NCI-H226 (cell line): Measurements from ENCODE around the gene DIO3.

Experiments
- DNase-seq: peaks from one replicate; pipeline ENCODE4 v3.0.0-alpha.2; 2015

The DIO3 gene

DNA sequence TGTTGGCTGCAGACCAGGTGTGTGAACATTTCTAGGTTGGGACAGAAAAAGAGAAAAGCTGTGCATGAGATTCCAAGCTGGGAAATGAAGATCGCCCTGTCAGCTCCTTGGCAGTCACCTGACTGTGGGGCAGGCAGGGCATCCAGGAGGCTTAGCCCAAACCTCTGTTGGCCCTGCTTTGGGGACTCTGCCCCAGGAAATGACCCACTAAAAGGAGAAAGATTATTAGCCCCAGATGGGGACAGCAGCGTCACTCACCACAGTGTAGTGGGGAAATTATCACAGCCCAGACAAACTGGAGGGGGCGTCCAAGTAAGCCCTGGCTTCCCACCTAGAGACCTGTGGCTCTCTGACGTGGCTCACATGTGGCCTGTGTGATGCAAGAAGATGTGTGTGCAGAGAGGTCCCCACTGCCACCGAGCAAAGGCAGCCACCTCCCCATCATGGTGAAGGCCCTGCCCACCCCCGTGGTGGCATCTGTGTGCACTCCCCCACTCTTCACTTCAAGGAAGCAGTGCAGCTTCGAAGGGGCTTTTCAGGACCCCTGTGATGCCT, 39.1 kb downstream of the DIO3 start:
- no peak for DNase-seq

DNA sequence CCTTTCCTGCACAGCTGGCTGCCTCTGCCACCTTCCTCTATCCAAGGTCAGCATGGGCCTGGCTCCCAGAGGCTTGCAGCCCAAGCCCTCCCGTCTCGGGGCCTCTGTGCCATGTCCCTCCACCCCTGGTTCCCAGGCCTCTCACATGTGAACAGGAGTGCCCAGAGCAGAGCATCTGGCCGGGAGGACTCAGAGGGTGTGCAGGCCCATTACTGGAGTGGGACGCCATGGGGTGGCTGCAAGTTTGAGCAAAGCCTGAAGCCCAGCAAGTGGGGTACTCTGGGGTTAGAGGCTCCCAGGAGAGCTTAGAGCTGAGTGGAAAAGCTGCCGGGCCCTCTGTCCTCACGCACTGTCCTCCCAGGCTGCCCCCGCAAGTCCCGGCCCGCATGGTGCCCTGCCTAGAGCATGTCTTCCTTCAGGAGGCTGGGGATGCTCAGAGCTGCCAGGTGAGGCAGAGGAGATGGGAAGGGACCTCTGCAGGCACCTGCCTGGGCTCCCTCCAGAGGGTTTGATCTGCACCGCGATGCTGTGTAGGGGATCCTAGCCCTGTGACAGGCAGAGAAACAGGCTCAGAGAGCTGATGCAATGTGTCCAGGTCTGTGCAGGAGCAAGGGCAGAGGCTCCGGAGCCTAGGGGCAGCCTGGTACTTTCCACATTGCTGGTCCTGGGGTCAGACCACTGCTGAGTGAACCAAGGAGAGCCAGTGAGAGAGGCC, 39.8 kb downstream of the DIO3 start:
- DNase-seq, result no peak

DNA sequence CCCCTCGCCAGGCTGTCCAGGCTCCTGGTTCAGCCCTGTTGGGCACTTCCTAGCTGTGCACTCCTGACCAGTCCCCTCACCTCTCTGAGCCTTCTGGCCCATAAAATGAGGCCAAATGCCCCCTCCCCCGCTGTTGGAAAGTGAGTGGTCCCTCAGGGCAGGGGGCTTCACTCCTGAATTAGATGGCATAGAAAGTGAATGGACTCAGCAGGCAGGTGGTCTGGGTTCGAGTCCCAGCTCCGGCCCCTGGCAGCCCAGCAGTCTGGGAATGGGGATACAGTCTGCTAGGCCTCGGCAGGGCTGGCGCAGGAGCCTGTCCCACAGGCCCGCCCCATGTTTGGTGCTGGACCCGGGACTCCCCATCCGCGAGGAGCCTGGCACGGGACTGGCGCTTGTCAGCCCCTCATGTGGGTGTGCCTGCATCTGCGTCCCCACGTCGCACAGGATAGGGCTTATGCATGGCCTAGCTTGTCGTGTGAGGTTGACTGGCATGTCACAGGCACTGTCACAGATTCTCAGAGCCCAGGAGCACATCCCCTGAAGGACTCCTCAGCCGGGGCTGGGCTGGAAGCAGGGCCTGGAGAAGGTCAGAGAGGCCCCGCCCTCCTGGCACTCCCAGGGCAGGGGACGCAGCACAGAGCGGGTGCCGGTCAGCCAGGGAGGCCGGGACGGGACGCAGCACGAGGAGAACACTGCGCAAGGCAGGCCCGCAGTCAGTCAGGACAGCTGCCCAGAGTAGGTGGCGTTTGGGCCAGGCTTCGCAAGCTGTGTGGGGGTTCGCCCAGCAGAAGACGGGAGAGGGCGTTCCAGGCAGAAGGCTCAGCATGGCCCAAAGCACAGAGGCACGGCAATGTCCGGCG, 40.5 kb downstream of the DIO3 start:
- no peak for DNase-seq

DNA sequence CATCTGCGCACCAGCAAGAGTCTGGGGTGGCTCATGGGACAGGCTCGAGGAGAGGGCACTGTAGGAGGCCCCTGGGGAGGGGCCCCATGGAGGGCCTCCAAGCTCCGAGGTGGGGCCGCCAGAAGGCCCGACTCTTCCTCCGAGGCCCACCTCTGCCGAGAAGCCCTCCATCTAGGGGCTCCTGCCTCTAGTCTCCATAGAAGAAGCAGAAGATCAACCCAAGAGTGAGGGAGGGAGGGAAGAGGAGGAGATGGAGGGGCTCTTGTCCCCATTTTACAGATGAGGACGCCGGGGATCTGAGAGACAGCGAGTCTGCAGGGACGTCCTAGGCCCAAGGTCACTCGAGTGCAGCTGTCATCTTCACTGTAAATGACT, 41.2 kb downstream of the DIO3 start:
- DNase-seq, result no peak

DNA sequence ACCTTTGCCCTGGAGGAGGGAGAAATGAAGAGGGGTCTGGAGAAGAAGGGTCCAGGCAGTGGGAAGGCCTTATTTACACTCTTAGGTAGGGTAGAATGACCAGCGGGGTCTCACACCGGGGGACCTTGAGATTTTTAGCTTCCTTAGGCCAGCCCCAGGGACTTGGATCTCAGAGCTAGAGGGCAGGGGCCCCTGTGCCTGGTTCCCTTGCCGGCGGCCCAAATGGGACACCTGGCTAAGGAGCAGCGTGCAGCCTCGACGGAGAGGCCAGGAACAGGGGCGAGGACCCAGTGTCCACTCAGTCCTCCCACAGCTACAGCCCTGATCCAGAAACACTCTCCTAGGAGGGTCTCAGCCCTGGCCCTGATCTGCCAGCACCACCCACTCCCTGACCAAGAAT, 41.8 kb downstream of the DIO3 start:
- no peak for DNase-seq

DNA sequence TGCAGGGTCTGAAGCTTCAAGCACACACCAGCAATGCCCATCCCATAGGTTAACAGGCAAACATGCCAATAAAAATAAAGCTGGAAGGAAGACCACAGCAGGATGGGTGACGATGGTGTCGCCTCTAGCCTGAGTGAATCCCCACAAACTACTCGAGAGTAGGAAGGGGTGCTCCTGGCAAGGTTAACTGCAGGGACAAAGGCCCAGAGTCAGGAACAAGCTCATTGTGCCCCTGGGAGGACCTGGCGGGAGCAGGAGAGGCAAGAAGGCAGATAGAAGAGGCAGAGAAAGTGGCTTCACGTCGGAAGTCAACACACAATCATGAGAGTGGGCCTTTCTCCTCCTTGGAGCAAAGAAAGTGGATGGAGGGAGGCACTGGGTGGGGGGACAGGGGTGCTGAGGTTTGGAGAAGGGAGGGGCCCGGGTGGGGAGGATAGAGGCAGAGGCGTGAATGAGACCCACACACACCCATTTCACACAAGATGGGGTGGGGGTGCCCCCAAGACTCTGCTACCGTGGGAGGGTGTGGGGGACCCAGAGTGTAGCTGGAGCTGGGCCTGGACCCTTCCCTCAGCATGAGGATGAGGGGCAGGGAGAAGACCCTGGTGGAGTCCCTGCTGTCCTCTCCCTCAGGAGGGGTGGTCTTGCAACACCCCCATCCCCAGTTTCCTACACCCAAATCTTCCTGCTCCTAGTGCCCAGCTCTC, 43.1 kb downstream of the DIO3 start:
- no peak for DNase-seq

DNA sequence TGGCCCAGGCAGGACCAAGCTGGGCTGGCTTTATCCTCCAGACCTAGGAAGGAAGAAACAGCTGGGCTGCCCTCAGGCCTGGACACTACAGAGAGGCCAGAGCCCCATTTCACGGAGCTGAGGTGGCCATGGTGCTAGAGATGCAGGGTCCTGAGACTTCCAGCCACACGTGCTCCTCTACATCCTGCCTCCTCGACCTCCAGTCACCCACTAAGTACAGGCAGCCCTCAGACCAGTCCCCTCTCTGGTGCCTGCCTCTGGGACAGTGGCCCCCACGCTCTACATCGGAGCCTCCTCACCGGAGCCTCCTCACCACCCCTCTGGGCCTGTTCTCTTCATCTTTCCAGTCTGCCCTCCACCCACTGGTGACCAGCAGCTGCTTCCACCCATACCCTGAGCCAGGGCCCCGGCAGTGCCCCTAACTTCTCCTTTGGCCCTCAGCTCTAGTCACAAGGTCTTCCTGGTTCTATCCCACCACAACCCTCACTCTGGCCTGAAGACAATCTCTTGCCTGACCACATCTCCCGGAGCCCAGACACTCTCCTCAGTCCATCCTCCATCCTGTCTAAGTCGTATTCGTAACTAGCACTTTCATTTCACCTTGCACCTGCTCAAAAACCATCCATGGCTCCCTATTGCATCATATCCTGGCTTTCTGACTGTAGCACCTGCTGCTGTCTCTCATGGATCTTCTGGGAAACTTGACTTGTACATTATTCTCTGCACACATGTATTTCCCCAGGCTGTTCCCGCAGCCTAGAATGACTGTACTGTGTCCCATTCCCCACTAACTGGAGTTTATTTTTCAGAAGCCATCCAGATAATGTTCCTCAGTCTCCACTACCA, 43.9 kb downstream of the DIO3 start:
- no peak for DNase-seq

DNA sequence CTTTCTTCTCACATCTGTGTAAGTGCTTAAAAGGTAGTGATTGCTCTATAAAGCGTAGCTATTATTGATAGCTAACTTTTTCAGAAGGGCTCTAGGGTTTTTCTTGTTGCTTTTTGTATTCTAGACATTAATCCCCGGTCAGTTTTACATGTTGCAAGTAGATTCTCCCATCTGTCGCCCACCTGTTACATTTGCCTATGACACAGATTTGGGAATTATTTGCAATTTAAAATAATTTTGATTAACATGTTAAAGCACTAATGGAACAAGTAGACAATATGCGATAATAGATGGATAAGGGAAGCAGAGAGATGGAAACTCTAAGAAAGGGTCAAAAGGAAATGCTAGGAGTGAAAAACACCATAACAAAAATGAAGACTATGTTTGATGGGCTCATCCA, 44.5 kb downstream of the DIO3 start:
- no peak for DNase-seq
